Sigmoid colon (tissue), 7 donors: ENCODE measurements around the gene BPIFB4. TPM values are rescaled to one million over a fixed set of nuclear protein-coding genes. Genes with fewer than 3 reads are reported as not detected.
"Not testable (repeated sequence)": the region's sequence is repeated elsewhere in the genome, so short reads cannot be mapped to it uniquely, and the experiment has no call there.

Experiments used
- DNase-seq: peaks from one replicate; pipeline ENCODE4 v3.0.0-alpha.2; 2019
- H3K27ac ChIP-seq, 4 donors: fragments of 200-600 bp; sonication (generic); one replicate each; pipeline ENCODE4 v1.5.1; 2016 to 2019; ENCODE audit warnings: mild to moderate bottlenecking in 1 of 4
- H3K27me3 ChIP-seq, 3 donors: fragments of 200-600 bp; sonication (generic); one replicate each; pipeline ENCODE4 v1.5.1; 2019; ENCODE audit warnings: mild to moderate bottlenecking in 1 of 3
- H3K36me3 ChIP-seq, 4 donors: fragments of 200-600 bp; sonication (generic); one replicate each; pipeline ENCODE4 v1.5.1; 2016 to 2019
- H3K4me1 ChIP-seq, 4 donors: fragments of 200-600 bp; sonication (generic); one replicate each; pipeline ENCODE4 v1.5.1; 2017 to 2019
- H3K4me3 ChIP-seq, 4 donors: fragments of 200-600 bp; sonication (generic); one replicate each; pipeline ENCODE4 v1.5.1; 2017 to 2019; ENCODE audit warnings: mild to moderate bottlenecking in 2 of 4, moderate library complexity in 1 of 4
- H3K9me3 ChIP-seq, 4 donors: fragments of 200-600 bp in 3 of 4; sonication (generic) in 3 of 4; one replicate each; pipeline versions ENCODE4 v1.5.1 to v1.6.1; 2013 to 2019
- EP300 ChIP-seq, 4 donors: sonication (generic); formaldehyde crosslinking; IDR thresholded peaks; one replicate each; pipeline ENCODE4 v1.6.1; 2017; ENCODE audit warnings: antibody characterized with exemption in 4 of 4
- POLR2A ChIP-seq, 2 donors: fragments of 450-650 bp; IDR thresholded peaks; one replicate each; pipeline ENCODE4 v1.6.1; 2016; ENCODE audit warnings: antibody characterized with exemption in 2 of 2, mild to moderate bottlenecking in 2 of 2, moderate library complexity in 2 of 2
- POLR2AphosphoS5 ChIP-seq, 4 donors: sonication (generic); formaldehyde crosslinking; IDR thresholded peaks; one replicate each; pipeline ENCODE4 v1.6.1; 2017; ENCODE audit warnings: antibody characterized with exemption in 4 of 4
- WGBS, 2 donors: extraction: QIAGEN DNeasy Blood & Tissue Kit; methylation state at CpG; one replicate each; pipeline ENCODE4 v1.1.7; 2013; 5-methylcytosine and 5-hydroxymethylcytosine counted together
- intact Hi-C: fragments of 100-400 bp; cut with DNase I; formaldehyde crosslinking; loops from one replicate; pipeline ENCODE4 v1.15.1; 2023
- polyA plus RNA-seq, 3 donors: library from polyadenylated mRNA; stranded (reverse); fragments of 200-250 nt; gene quantifications; one replicate each; pipeline ENCODE4 v1.2.3, GENCODE V29; 2013
- total RNA-seq, 4 donors: library from RNA; depleted of rRNA; stranded (reverse); fragments of >200 nt; gene quantifications; one replicate each; pipeline ENCODE4 v1.1.0, GENCODE V29; 2016
- TF ChIP-seq, protein P1 (sequence below), 4 experiments: fragments of 450-650 bp in 3 of 4; fragments of 200-600 bp in 1 of 4; IDR thresholded peaks; one replicate each; pipeline ENCODE4 v1.5.1; 2016 to 2019; ENCODE audit warnings: antibody characterized with exemption in 4 of 4, mild to moderate bottlenecking in 3 of 4, moderate library complexity in 2 of 4
- donor health status: healthy with polysubstance abuse.
- donor health status: Bipolar disorder and iron deficiency.
- donor health status: healthy.

Gene BPIFB4
- total and polyA plus RNA-seq, 7 donors, result not detected

GRCh38 chr20:33042430-33042829 is 37.0 kb upstream of the BPIFB4 start:
- no peak overlapping the region for H3K4me3 ChIP-seq
- DNase-seq, result no peak
- no peaks in the 10 kb centered on the region for H3K4me1 ChIP-seq
- 88% methylated on average over 3 of the region's 3 CpGs for WGBS, 2 donors
- TF ChIP-seq, protein P1, sequence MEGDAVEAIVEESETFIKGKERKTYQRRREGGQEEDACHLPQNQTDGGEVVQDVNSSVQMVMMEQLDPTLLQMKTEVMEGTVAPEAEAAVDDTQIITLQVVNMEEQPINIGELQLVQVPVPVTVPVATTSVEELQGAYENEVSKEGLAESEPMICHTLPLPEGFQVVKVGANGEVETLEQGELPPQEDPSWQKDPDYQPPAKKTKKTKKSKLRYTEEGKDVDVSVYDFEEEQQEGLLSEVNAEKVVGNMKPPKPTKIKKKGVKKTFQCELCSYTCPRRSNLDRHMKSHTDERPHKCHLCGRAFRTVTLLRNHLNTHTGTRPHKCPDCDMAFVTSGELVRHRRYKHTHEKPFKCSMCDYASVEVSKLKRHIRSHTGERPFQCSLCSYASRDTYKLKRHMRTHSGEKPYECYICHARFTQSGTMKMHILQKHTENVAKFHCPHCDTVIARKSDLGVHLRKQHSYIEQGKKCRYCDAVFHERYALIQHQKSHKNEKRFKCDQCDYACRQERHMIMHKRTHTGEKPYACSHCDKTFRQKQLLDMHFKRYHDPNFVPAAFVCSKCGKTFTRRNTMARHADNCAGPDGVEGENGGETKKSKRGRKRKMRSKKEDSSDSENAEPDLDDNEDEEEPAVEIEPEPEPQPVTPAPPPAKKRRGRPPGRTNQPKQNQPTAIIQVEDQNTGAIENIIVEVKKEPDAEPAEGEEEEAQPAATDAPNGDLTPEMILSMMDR (IDR thresholded peaks at IDR 0.05), result no peak
- no peak for TF ChIP-seq EP300 (IDR thresholded peaks at IDR 0.05)
- TF ChIP-seq POLR2A (IDR thresholded peaks at IDR 0.05), result no peak
- no peak for TF ChIP-seq POLR2AphosphoS5 (IDR thresholded peaks at IDR 0.05)
- H3K27me3 ChIP-seq, result no peaks in the 10 kb centered on the region
- intact Hi-C loops, result no loop called here
- peaks cover 0 to 8% (median 4%) of the 10 kb centered on the region in 4 donors for H3K9me3 ChIP-seq
- no peaks in the 10 kb centered on the region for H3K36me3 ChIP-seq
- no peak overlapping the region for H3K27ac ChIP-seq

GRCh38 chr20:33042983-33043730 is 36.3 kb upstream of the BPIFB4 start:
- no peak for DNase-seq
- WGBS, 2 donors, result 35 to 77% methylated on average over 2 of the region's 2 CpGs
- intact Hi-C loops, result no loop called here

DNA sequence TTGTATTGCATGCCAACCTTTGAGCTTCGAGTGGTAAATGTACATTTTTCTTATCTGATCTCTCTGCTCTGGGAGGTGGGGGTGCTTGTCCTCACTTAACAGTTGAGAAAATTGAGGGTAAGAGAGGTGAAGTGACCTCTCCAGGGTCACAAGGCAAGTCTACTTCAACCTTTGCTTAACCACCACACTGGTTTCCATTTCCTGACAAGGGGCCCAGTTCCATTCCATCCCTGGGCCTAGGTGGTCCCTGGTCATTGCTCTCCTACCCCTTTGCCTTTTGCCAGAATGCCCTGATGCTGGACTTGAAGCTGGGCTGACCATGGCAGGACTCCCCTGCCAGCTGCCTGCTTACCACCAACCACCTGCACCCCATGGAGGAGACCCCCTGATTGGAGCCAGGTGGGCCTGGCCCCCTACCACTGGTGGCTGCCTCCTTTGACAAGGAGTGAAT is 35.7 kb upstream of the BPIFB4 start:
- TF ChIP-seq POLR2A (IDR thresholded peaks at IDR 0.05), result no peak
- no peak for TF ChIP-seq POLR2AphosphoS5 (IDR thresholded peaks at IDR 0.05)
- TF ChIP-seq, protein P1 (IDR thresholded peaks at IDR 0.05), result no peak
- no peak for TF ChIP-seq EP300 (IDR thresholded peaks at IDR 0.05)
- Histone ChIP-seq H3K27me3 (no peaks in the 10 kb centered on the region), H3K27ac (no peak overlapping the region), H3K9me3 (peaks cover 0 to 9% (median 4%) of the 10 kb centered on the region in 4 donors), H3K4me1 (no peaks in the 10 kb centered on the region), H3K36me3 (no peaks in the 10 kb centered on the region), H3K4me3 (no peak overlapping the region)
- intact Hi-C loops, result no loop called here
- WGBS, 2 donors, result 9 to 62% methylated on average over 1 of the region's 1 CpG
- DNase-seq, result no peak

More at GRCh38 chr20:33042983-33043730, 36.3 kb upstream of the BPIFB4 start:
- H3K4me1 ChIP-seq, result no peaks in the 10 kb centered on the region
- no peaks in the 10 kb centered on the region for H3K27me3 ChIP-seq
- TF ChIP-seq POLR2AphosphoS5 (IDR thresholded peaks at IDR 0.05) (no peak), EP300 (IDR thresholded peaks at IDR 0.05) (no peak), POLR2A (IDR thresholded peaks at IDR 0.05) (no peak)
- TF ChIP-seq, protein P1 (IDR thresholded peaks at IDR 0.05), result no peak
- no peaks in the 10 kb centered on the region for H3K36me3 ChIP-seq
- H3K4me3 ChIP-seq, result no peak overlapping the region
- H3K9me3 ChIP-seq, result peaks cover 0 to 9% (median 4%) of the 10 kb centered on the region in 4 donors
- H3K27ac ChIP-seq, result no peak overlapping the region

GRCh38 chr20:33045129-33045721 is 34.2 kb upstream of the BPIFB4 start:
- H3K27ac ChIP-seq, H3K4me3 ChIP-seq: not testable (repeated sequence)
- 82 to 89% methylated on average over 15 of the region's 15 CpGs for WGBS, 2 donors

GRCh38 chr20:33046412-33046811 is 33.0 kb upstream of the BPIFB4 start:
- no peak overlapping the region for H3K27ac ChIP-seq

More at GRCh38 chr20:33045129-33045721, 34.2 kb upstream of the BPIFB4 start:
- intact Hi-C loops, H3K27me3 ChIP-seq, DNase-seq, H3K9me3 ChIP-seq, H3K4me1 ChIP-seq, H3K36me3 ChIP-seq: not testable (repeated sequence)

More at GRCh38 chr20:33046412-33046811, 33.0 kb upstream of the BPIFB4 start:
- no peaks in the 10 kb centered on the region for H3K4me1 ChIP-seq
- 64 to 81% methylated on average over 3 of the region's 3 CpGs for WGBS, 2 donors
- intact Hi-C loops, result no loop called here
- TF ChIP-seq, protein P1 (IDR thresholded peaks at IDR 0.05), result no peak
- TF ChIP-seq POLR2A (IDR thresholded peaks at IDR 0.05) (no peak), POLR2AphosphoS5 (IDR thresholded peaks at IDR 0.05) (no peak), EP300 (IDR thresholded peaks at IDR 0.05) (no peak)
- H3K9me3 ChIP-seq, result peaks cover 0 to 9% (median 4%) of the 10 kb centered on the region in 4 donors
- H3K36me3 ChIP-seq, result no peaks in the 10 kb centered on the region
- H3K4me3 ChIP-seq, result no peak overlapping the region
- no peak for DNase-seq
- H3K27me3 ChIP-seq, result no peaks in the 10 kb centered on the region
